ENCODE data around the gene ROBO1. TPM values are rescaled to one million over a fixed set of nuclear protein-coding genes. Genes with fewer than 3 reads are reported as not detected.

Gene ROBO1
- total and polyA plus RNA-seq, 2 of the 8 experiments (the other 6 are each of a cell fraction or from before 2014, with no cell fraction given), result 51.4 to 91.0 TPM

- TF ChIP-seq BCL11A (IDR thresholded peaks at IDR 0.05; ENCODE audit: low read depth in 2 of 2, low read length in 2 of 2) (no peak), SIRT6 (IDR thresholded peaks at IDR 0.05; ENCODE audit: low read length) (no peak), FOSL1 (IDR thresholded peaks at IDR 0.05; ENCODE audit: insufficient read depth, low read depth, low read length) (no peak), RNF2 (IDR thresholded peaks at IDR 0.05; ENCODE audit: borderline replicate concordance, low read depth, low read length, missing control alignments, poor library complexity, severe bottlenecking) (no peak), EP300 (IDR thresholded peaks at IDR 0.05; ENCODE audit: borderline replicate concordance in 1 of 2, low read depth in 2 of 2, low read length in 2 of 2) (no peak), MAFK (IDR thresholded peaks at IDR 0.05; ENCODE audit: low read depth, low read length) (no peak), TAF1 (IDR thresholded peaks at IDR 0.05; ENCODE audit: low read depth, low read length) (no peak), GABPA (IDR thresholded peaks at IDR 0.05; ENCODE audit: borderline replicate concordance, insufficient read depth, low read length) (no peak), CEBPB (IDR thresholded peaks at IDR 0.05; ENCODE audit: low read depth, low read length) (no peak), HDAC6 (IDR thresholded peaks at IDR 0.05; ENCODE audit: low read depth, low read length) (no peak), KDM5A (IDR thresholded peaks at IDR 0.05; ENCODE audit: low read length) (no peak), POLR2AphosphoS5 (IDR thresholded peaks at IDR 0.05; ENCODE audit: low read depth, low read length) (no peak), SRF (IDR thresholded peaks at IDR 0.05; ENCODE audit: low read depth, low read length) (no peak), JUN (IDR thresholded peaks at IDR 0.05; ENCODE audit: low read depth, low read length) (no peak), ZNF274 (IDR thresholded peaks at IDR 0.05; ENCODE audit: borderline replicate concordance, extremely low read depth, low read length) (no peak), EGR1 (IDR thresholded peaks at IDR 0.05; ENCODE audit: borderline replicate concordance, low read depth, low read length) (no peak), ATF2 (IDR thresholded peaks at IDR 0.05; ENCODE audit: low read length) (no peak)
Observed at GRCh38 chr3:78994174-78995027, 773.4 kb downstream of the ROBO1 start (continued).
